Thoracic aorta (tissue), 2 donors: ENCODE measurements around the gene TEKT5. TPM values are rescaled to one million over a fixed set of nuclear protein-coding genes. Genes with fewer than 3 reads are reported as not detected.

Source experiments
- ATAC-seq: fragments of 150-250 bp; one replicate; pipeline ENCODE4 v1.8.0; 2017; ENCODE audit warnings: low read depth; ENCODE audit not compliant: insufficient number of reproducible peaks, low FRiP score
- DNase-seq: peaks from one replicate; pipeline ENCODE4 v3.0.0-alpha.2; 2020; ENCODE audit warnings: low spot score
- H3K27ac ChIP-seq, 2 donors: fragments of 200-600 bp; sonication (generic); 1 replicate in 1 of 2; 2 replicates in 1 of 2; pipeline ENCODE4 v1.5.1; 2016; ENCODE audit warnings: mild to moderate bottlenecking in 2 of 2, moderate library complexity in 2 of 2
- H3K27me3 ChIP-seq: fragments of 200-600 bp; sonication (generic); replicated peaks from 2 replicates; pipeline ENCODE4 v1.6.0; 2016; ENCODE audit warnings: mild to moderate bottlenecking; ENCODE audit not compliant: insufficient read depth
- H3K36me3 ChIP-seq: fragments of 200-600 bp; sonication (generic); one replicate; pipeline ENCODE4 v1.5.1; 2016
- H3K4me1 ChIP-seq, 2 donors: fragments of 200-600 bp; sonication (generic); 1 replicate in 1 of 2; 2 replicates in 1 of 2; pipeline versions ENCODE4 v1.5.1 to v1.6.0; 2016; ENCODE audit warnings: low read depth in 2 of 2, mild to moderate bottlenecking in 1 of 2; ENCODE audit not compliant: control insufficient read depth in 1 of 2
- H3K4me3 ChIP-seq: fragments of 200-600 bp; sonication (generic); 2 replicates; pipeline ENCODE4 v1.5.1; 2016; ENCODE audit warnings: mild to moderate bottlenecking
- H3K9me3 ChIP-seq: fragments of 200-600 bp; sonication (generic); 2 replicates; pipeline ENCODE4 v1.5.1; 2016
- total RNA-seq, 2 donors: library from RNA; depleted of rRNA; stranded (reverse); fragments of >200 nt; gene quantifications; one replicate each; pipeline versions ENCODE4 v1.1.0 to v1.2.3, GENCODE V29; 2016
- TF ChIP-seq, protein P1 (sequence below): fragments of 200-600 bp; sonication (generic); IDR thresholded peaks from one replicate; pipeline ENCODE4 v1.5.1; 2019; ENCODE audit warnings: antibody characterized with exemption

Gene TEKT5
- total RNA-seq, 2 donors from 2014 or later, result not detected

DNA sequence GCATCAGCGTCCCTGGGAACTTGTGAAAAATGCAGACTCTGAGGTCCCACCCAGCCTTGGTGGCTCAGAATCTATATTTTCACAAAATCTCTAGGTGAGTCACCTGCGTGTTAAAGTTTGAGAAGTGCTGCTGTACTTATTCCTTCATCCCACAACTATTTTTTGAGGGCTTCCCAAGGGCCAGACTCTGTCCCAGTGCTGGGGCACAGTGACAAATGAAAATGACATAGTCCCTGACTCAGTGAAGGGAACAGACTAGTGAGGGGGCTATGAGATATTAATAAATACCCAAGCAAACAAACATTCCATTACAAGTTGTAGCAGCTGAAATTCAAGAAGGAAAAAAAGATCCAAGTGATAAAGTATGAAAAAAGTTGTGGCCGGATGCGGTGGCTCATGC is 104.4 kb downstream of the TEKT5 start:
- DNase-seq, result no peak
- Histone ChIP-seq H3K36me3 (no peaks in the 10 kb centered on the region), H3K9me3 (no peaks in the 10 kb centered on the region), H3K4me3 (no peak overlapping the region), H3K4me1 (no peaks in the 10 kb centered on the region), H3K27ac (no peak overlapping the region), H3K27me3 (no peaks in the 10 kb centered on the region)
- TF ChIP-seq, protein P1, sequence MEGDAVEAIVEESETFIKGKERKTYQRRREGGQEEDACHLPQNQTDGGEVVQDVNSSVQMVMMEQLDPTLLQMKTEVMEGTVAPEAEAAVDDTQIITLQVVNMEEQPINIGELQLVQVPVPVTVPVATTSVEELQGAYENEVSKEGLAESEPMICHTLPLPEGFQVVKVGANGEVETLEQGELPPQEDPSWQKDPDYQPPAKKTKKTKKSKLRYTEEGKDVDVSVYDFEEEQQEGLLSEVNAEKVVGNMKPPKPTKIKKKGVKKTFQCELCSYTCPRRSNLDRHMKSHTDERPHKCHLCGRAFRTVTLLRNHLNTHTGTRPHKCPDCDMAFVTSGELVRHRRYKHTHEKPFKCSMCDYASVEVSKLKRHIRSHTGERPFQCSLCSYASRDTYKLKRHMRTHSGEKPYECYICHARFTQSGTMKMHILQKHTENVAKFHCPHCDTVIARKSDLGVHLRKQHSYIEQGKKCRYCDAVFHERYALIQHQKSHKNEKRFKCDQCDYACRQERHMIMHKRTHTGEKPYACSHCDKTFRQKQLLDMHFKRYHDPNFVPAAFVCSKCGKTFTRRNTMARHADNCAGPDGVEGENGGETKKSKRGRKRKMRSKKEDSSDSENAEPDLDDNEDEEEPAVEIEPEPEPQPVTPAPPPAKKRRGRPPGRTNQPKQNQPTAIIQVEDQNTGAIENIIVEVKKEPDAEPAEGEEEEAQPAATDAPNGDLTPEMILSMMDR, result no peak
- no peak for ATAC-seq

DNA sequence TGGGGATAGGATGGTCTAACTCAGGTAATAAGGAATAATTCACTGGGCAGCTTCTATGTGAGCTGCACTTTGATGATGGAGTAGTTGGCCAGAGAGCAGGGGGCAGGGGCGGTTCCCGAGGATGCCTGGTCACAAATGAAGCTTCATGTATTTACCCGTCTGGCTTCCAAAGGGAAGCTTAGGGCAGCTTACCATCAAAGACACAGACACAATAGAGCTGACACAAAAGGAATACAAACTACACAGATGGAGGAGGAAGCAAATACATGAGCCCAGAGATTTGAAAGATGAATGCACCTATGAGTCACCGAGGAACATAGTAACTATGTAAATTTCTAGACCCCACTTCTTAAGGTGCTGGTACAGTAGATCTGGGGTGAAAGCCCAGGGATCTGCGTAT is 105.6 kb downstream of the TEKT5 start:
- no peak overlapping the region for H3K4me3 ChIP-seq
- ATAC-seq, result no peak
- no peaks in the 10 kb centered on the region for H3K9me3 ChIP-seq
- no peak for DNase-seq
- H3K36me3 ChIP-seq, result no peaks in the 10 kb centered on the region
- no peak overlapping the region for H3K27ac ChIP-seq
- H3K4me1 ChIP-seq, result no peaks in the 10 kb centered on the region
- H3K27me3 ChIP-seq, result no peaks in the 10 kb centered on the region
- TF ChIP-seq, protein P1, result no peak

DNA sequence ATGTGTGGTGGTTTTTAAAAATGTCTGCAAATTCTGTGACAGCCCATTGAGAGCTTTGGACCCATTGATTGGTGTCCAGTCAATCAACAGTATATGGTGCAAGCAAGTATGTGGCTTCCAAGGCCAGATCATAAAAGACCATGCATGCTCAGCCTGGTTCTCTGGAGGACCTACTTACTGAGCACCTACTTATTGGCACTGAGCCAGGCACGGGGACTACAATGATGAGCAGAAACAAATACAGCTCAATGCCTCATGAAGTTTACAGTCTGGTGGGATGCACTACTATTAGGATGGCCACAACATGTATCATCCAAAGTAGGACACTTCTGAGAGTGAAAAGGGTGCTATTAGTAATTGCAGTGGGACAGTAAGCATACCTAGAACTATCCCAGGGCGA is 107.1 kb downstream of the TEKT5 start:
- no peaks in the 10 kb centered on the region for H3K9me3 ChIP-seq
- H3K4me1 ChIP-seq, result no peaks in the 10 kb centered on the region
- H3K4me3 ChIP-seq, result no peak overlapping the region
- H3K27ac ChIP-seq, result no peak overlapping the region
- DNase-seq, result no peak
- TF ChIP-seq, protein P1, result no peak
- H3K36me3 ChIP-seq, result no peaks in the 10 kb centered on the region
- no peaks in the 10 kb centered on the region for H3K27me3 ChIP-seq
- ATAC-seq, result no peak

DNA sequence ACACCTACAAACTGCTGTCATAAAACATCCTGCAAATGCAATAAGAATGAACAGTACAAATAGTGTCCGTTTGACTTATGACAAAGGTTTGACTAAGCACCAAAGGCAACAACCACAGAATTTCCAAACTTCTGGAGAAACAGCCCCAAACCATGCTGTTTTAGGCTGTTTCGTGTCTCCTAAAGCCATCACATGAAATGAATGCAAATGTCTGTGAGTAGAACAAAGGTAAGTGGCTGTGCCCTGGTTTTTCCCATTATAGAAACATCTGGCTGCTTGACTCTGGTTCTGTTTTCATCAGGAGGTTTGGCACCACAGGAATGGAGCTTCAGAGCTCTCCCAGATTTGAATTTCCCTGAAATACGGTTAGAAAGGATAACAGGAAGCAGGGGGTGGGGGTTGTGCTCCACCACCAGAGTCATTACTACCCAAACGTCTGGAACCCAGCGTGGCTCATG is 109.7 kb downstream of the TEKT5 start:
- TF ChIP-seq, protein P1, result no peak
- H3K36me3 ChIP-seq, result no peaks in the 10 kb centered on the region
- no peak for DNase-seq
- H3K4me3 ChIP-seq, result no peak overlapping the region
- H3K27ac ChIP-seq, result no peak overlapping the region
- no peaks in the 10 kb centered on the region for H3K9me3 ChIP-seq
- H3K4me1 ChIP-seq, result peaks cover 2 to 8% of the 10 kb centered on the region in 2 donors
- no peaks in the 10 kb centered on the region for H3K27me3 ChIP-seq
- no peak for ATAC-seq

DNA sequence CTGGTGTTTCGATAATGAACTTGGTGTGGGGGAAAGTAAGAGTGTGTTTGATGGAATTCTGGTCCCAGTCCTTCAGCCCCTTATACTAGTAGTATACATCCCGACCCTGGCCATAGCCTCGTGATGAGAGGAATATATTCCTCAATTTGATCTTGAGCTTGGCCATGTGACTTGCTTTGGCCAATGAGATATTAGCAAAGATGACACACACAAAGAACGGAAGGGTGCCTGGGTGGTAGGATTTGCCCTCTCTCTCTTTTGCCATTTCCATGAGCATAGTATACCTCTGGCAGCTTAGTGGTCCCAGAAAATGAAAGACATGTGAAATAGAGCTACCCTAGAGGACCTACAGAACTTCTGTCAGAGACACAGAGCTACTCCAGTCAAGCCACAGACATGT is 111.5 kb downstream of the TEKT5 start:
- Histone ChIP-seq H3K27me3 (no peaks in the 10 kb centered on the region), H3K36me3 (no peaks in the 10 kb centered on the region), H3K9me3 (no peaks in the 10 kb centered on the region), H3K4me3 (no peak overlapping the region), H3K27ac (no peak overlapping the region), H3K4me1 (peaks cover 9 to 15% of the 10 kb centered on the region in 2 donors)
- no peak for DNase-seq
- ATAC-seq, result no peak
- TF ChIP-seq, protein P1, result no peak
